Adrenal gland (tissue), 12 donors: ENCODE measurements around the gene IL9. TPM values are rescaled to one million over a fixed set of nuclear protein-coding genes. Genes with fewer than 3 reads are reported as not detected.

ENCODE experiments used
- DNase-seq, 7 donors: peaks; one replicate each; pipeline ENCODE4 v3.0.0-alpha.2; 2019 to 2020
- H3K27ac ChIP-seq, 5 donors: fragments of 200-600 bp; sonication (generic) in 4 of 5; 1 replicate in 3 of 5; 2 replicates in 2 of 5; pipeline versions ENCODE4 v1.5.1 to v1.8.0; 2016 to 2020; ENCODE audit warnings: mild to moderate bottlenecking in 1 of 5
- H3K27me3 ChIP-seq: fragments of 200-600 bp; 2 replicates; pipeline ENCODE4 v1.8.0; 2021
- H3K36me3 ChIP-seq, 2 donors: fragments of 200-600 bp; replicated peaks in 1 of 2; 1 replicate in 1 of 2; 2 replicates in 1 of 2; pipeline versions ENCODE4 v1.5.1 to v1.8.0; 2018 to 2022
- H3K4me1 ChIP-seq, 2 donors: fragments of 200-600 bp; replicated peaks in 1 of 2; 1 replicate in 1 of 2; 2 replicates in 1 of 2; pipeline versions ENCODE4 v1.5.1 to v1.8.0; 2018 to 2021
- H3K4me3 ChIP-seq, 4 donors: fragments of 200-600 bp; sonication (generic) in 3 of 4; one replicate each; pipeline ENCODE4 v1.5.1; 2016 to 2018
- H3K9me3 ChIP-seq, 3 donors: fragments of 200-600 bp; sonication (generic) in 1 of 3; replicated peaks in 1 of 3; 1 replicate in 2 of 3; 2 replicates in 1 of 3; pipeline versions ENCODE4 v1.5.1 to v1.8.0; 2016 to 2021
- POLR2A ChIP-seq, 2 donors: fragments of 450-650 bp; IDR thresholded peaks; one replicate each; pipeline ENCODE4 v1.6.1; 2017; ENCODE audit warnings: antibody characterized with exemption in 2 of 2, mild to moderate bottlenecking in 2 of 2, moderate library complexity in 1 of 2
- WGBS, 4 donors: extraction: QIAGEN DNeasy Blood & Tissue Kit in 2 of 4; methylation state at CpG; one replicate each; pipeline versions ENCODE4 v1.1.5 to v1.1.7; 2013 to 2017; 5-methylcytosine and 5-hydroxymethylcytosine counted together
- intact Hi-C, 2 donors: fragments of 100-400 bp; cut with DNase I; formaldehyde crosslinking; loops; one replicate each; pipeline versions ENCODE4 v1.14.1 to v1.15.0; 2022 to 2023
- polyA plus RNA-seq, 3 donors: library from polyadenylated mRNA; stranded (reverse); fragments of 200-250 nt in 2 of 3; fragments of 350-450 nt in 1 of 3; fragmentation: Illumina TruSeq in 1 of 3; extraction: RNeasy Lipid Tissue Mini Kit (QIAGEN cat#74804) in 1 of 3; gene quantifications; one replicate each; pipeline ENCODE4 v1.2.3, GENCODE V29; 2013 to 2014
- total RNA-seq, 9 donors: library from RNA; depleted of rRNA in 4 of 9; stranded (reverse); fragments of >200 nt in 4 of 9; fragments of 120-200 nt in 1 of 9; fragmentation: NEBNext Ultra II Directional in 1 of 9; extraction: Animal tissue kit (Norgen Biotek cat#: 25700) in 1 of 9; gene quantifications; one replicate each; pipeline versions ENCODE4 v1.1.0 to v1.2.4, GENCODE V29; 2013 to 2023
- TF ChIP-seq, protein P1 (sequence below), 6 experiments: fragments of 450-650 bp in 4 of 6; fragments of 200-600 bp in 2 of 6; sonication (generic) in 1 of 6; IDR thresholded peaks; 1 replicate in 5 of 6; 2 replicates in 1 of 6; pipeline versions ENCODE4 v1.5.1 to v1.8.0; 2016 to 2021; ENCODE audit warnings: antibody characterized with exemption in 6 of 6, mild to moderate bottlenecking in 2 of 6, moderate library complexity in 1 of 6
- donor health status: healthy with polysubstance abuse.
- donor health status: Bipolar disorder and iron deficiency.
- donor health status: DM: yes; HTN: yes; CAD: no.
- donor health status: DM: no; HTN: no; CAD: no.
- donor health status: DM: no; HTN: no; CAD: no.
- donor health status: DM: yes; HTN: yes; CAD: no.

Gene IL9
- total and polyA plus RNA-seq, 12 donors: not detected

DNA sequence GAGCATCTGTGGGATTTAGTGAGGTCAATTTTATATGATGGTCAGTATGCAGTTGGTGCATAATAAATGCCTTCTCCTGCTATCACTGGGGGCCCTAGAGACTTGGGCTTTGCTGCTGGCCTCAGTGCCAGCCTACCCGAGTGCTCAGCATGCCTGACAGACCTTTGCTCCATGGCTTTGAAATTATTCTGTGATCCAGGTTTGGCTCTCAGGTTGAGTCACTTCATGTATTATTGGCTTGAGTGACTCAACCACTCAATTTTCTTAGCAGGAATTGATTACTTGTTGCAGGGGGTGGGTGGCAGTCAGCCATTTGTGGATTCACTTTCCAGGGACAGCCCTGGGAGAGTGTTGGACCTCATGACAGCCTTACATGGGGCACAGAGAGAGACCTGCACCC lies 47.7 kb downstream of the IL9 start:
- TF ChIP-seq, protein P1, sequence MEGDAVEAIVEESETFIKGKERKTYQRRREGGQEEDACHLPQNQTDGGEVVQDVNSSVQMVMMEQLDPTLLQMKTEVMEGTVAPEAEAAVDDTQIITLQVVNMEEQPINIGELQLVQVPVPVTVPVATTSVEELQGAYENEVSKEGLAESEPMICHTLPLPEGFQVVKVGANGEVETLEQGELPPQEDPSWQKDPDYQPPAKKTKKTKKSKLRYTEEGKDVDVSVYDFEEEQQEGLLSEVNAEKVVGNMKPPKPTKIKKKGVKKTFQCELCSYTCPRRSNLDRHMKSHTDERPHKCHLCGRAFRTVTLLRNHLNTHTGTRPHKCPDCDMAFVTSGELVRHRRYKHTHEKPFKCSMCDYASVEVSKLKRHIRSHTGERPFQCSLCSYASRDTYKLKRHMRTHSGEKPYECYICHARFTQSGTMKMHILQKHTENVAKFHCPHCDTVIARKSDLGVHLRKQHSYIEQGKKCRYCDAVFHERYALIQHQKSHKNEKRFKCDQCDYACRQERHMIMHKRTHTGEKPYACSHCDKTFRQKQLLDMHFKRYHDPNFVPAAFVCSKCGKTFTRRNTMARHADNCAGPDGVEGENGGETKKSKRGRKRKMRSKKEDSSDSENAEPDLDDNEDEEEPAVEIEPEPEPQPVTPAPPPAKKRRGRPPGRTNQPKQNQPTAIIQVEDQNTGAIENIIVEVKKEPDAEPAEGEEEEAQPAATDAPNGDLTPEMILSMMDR (IDR thresholded peaks at IDR 0.05): no peak
- TF ChIP-seq POLR2A (IDR thresholded peaks at IDR 0.05): no peak
- 50 to 83% (median 65%) methylated on average over 1 of the region's 1 CpG for WGBS, 4 donors
- H3K9me3 ChIP-seq: no peaks in the 10 kb centered on the region
- intact Hi-C loops: no loop called here
- H3K27ac ChIP-seq: no peak overlapping the region
- no peaks in the 10 kb centered on the region for H3K36me3 ChIP-seq
- no peaks in the 10 kb centered on the region for H3K4me1 ChIP-seq
- no peak for DNase-seq
- no peak overlapping the region for H3K4me3 ChIP-seq
- no peaks in the 10 kb centered on the region for H3K27me3 ChIP-seq

- Histone ChIP-seq H3K9me3 (no peaks in the 10 kb centered on the region), H3K4me3 (no peak overlapping the region), H3K27me3 (no peaks in the 10 kb centered on the region), H3K36me3 (no peaks in the 10 kb centered on the region), H3K27ac (no peak overlapping the region), H3K4me1 (no peaks in the 10 kb centered on the region)
- TF ChIP-seq, protein P1 (IDR thresholded peaks at IDR 0.05): no peak
- TF ChIP-seq POLR2A (IDR thresholded peaks at IDR 0.05): no peak
- intact Hi-C loops: no loop called here
- no peak for DNase-seq
These were observed 49.3 kb downstream of the IL9 start for GRCh38 chr5:135846311-135846710.

DNA sequence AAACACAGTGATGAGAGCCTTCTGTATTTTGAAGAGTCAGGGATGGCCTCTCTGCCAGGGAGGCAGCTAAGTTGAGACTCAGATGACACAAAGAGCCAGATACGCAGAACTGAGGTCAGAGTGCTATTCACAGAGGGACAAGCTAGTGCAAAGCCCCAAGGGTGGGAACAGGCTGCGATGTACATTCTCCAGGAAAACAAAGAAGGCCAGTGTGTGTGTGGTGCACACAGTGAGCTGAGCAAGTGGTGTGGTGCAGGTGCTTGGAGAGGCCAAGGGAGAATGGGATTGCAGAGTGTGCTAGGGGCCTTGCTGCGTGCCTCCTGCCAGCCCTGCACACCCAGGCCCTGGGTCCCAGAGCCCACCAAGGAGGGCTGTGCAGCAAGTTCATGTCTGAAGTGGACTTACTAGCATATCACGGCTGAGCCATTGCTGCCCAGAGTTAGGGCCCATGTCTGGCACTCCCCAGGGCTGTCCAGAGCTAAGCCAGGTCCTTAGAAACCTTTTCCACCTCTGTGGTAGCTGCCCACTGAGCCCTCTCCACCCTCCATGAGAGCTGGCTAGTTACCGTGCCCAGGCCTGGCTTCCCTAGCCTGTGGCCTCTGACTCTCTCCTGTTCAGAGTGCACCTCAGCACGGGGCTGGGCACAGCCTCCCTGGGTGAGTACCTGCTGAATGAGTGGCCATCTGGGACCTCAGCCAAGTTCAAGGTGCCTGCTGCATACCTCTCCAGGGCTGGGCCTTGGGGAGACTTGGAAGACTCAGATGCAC lies 51.9 kb downstream of the IL9 start:
- intact Hi-C loops: no loop called here
- Histone ChIP-seq H3K4me1 (no peaks in the 10 kb centered on the region), H3K27ac (no peak overlapping the region), H3K4me3 (no peak overlapping the region), H3K27me3 (no peaks in the 10 kb centered on the region), H3K9me3 (no peaks in the 10 kb centered on the region), H3K36me3 (no peaks in the 10 kb centered on the region)
- WGBS, 4 donors: 61 to 84% (median 76%) methylated on average over 3 to 6 of the region's 6 CpGs
- TF ChIP-seq, protein P1 (IDR thresholded peaks at IDR 0.05): no peak
- no peak for TF ChIP-seq POLR2A (IDR thresholded peaks at IDR 0.05)
- DNase-seq: no peak

GRCh38 chr5:135842737-135843136 lies 52.9 kb downstream of the IL9 start:
- WGBS, 4 donors: 50 to 74% (median 54%) methylated on average over 4 of the region's 4 CpGs
- Histone ChIP-seq H3K4me3 (no peak overlapping the region), H3K27ac (no peak overlapping the region), H3K27me3 (no peaks in the 10 kb centered on the region), H3K36me3 (no peaks in the 10 kb centered on the region), H3K9me3 (no peaks in the 10 kb centered on the region), H3K4me1 (no peaks in the 10 kb centered on the region)
- intact Hi-C loops: no loop called here
- TF ChIP-seq, protein P1 (IDR thresholded peaks at IDR 0.05): no peak
- no peak for TF ChIP-seq POLR2A (IDR thresholded peaks at IDR 0.05)
- DNase-seq: peak in 1 of 7 donors; percentile 18

Other genes starting within 250 kb of the IL9 start
- not detected for gene SLC25A48, start 61.2 kb downstream of the IL9 start, total RNA-seq
- not detected for gene SLC25A48, start 61.2 kb downstream of the IL9 start, polyA plus RNA-seq
- gene LECT2, start 59.1 kb upstream of the IL9 start, total RNA-seq: not detected
- not detected for gene LECT2, start 59.1 kb upstream of the IL9 start, polyA plus RNA-seq
- gene TGFBI, start 133.1 kb upstream of the IL9 start, total RNA-seq: 100 to 1,000 TPM in 5 of 9 donors, 10 to 100 TPM in 4; 26.8 to 200 (median 105) TPM
- 100 to 1,000 TPM in 2 of 3 donors, 10 to 100 TPM in 1; 42.9 to 126 (median 103) TPM for gene TGFBI, start 133.1 kb upstream of the IL9 start, polyA plus RNA-seq
- 10 to 100 TPM; 27.4 to 76.6 (median 54.7) TPM for gene SMAD5, start 237.0 kb upstream of the IL9 start, total RNA-seq
- 10 to 100 TPM in 1 of 3 donors, 1 to 10 TPM in 2; 6.4 to 31.9 (median 6.9) TPM for gene SMAD5, start 237.0 kb upstream of the IL9 start, polyA plus RNA-seq